Mucosa of descending colon (tissue), 3 donors: Measurements from ENCODE around the gene FLRT3. TPM values are rescaled to one million over a fixed set of nuclear protein-coding genes. Genes with fewer than 3 reads are reported as not detected.

Experiments
- ATAC-seq: fragments of 200-7000 bp; cut with Tn5 transposase; one replicate; pipeline ENCODE4 v1.9.1; 2020; ENCODE audit warnings: mild to moderate bottlenecking, moderate library complexity
- DNase-seq, 3 donors: peaks; one replicate each; pipeline ENCODE4 v3.0.0-alpha.2; 2020
- H3K36me3 ChIP-seq: fragments of 200-600 bp; one replicate; pipeline ENCODE4 v1.8.0; 2021; ENCODE audit warnings: low read depth, mild to moderate bottlenecking
- H3K4me1 ChIP-seq: fragments of 200-600 bp; one replicate; pipeline ENCODE4 v1.8.0; 2021; ENCODE audit warnings: low read depth, mild to moderate bottlenecking
- H3K4me3 ChIP-seq: fragments of 200-600 bp; one replicate; pipeline ENCODE4 v1.8.0; 2021; ENCODE audit warnings: mild to moderate bottlenecking
- H3K9me3 ChIP-seq: fragments of 200-600 bp; one replicate; pipeline ENCODE4 v1.8.0; 2021; ENCODE audit warnings: mild to moderate bottlenecking
- CTCF ChIP-seq: fragments of 200-600 bp; IDR thresholded peaks from one replicate; pipeline ENCODE4 v1.8.0; 2022; ENCODE audit warnings: antibody characterized with exemption, mild to moderate bottlenecking
- intact Hi-C, 2 donors: fragments of 100-400 bp; cut with DNase I in 1 of 2; cut with micrococcal nuclease in 1 of 2; formaldehyde crosslinking; loops; one replicate each; pipeline versions ENCODE4 v1.11.0 to v1.11.1; 2022; cut with DNase I, micrococcal nuclease
- total RNA-seq, 3 donors: library from RNA; stranded (reverse); fragmentation: NEBNext Ultra II Directional in 2 of 3; extraction: Animal tissue kit (Norgen Biotek cat#: 25700) in 2 of 3; gene quantifications; one replicate each; pipeline versions ENCODE4 v1.2.1 to v1.2.4, GENCODE V29; 2021 to 2023
- donor health status: DM: no; HTN: no; CAD: no; lungs with moderate emphysema.
- donor health status: DM: no; HTN: no; CAD: no.
- donor health status: DM: no; HTN: yes; CAD: no.

FLRT3 gene
- total RNA-seq, 3 donors from 2014 or later = 2.7 to 8.6 (median 3.2) TPM

- no peak for DNase-seq
- Histone ChIP-seq H3K4me3 (no peak overlapping the region), H3K4me1 (no peaks in the 10 kb centered on the region), H3K9me3 (no peaks in the 10 kb centered on the region), H3K36me3 (no peaks in the 10 kb centered on the region)
- intact Hi-C loops = no loop called here
- TF ChIP-seq CTCF = no peak
- no peak for ATAC-seq
These were observed 40.9 kb upstream of the FLRT3 start for GRCh38 chr20:14378326-14378725.

GRCh38 chr20:14375416-14375985 is 38.1 kb upstream of the FLRT3 start:
- DNase-seq (no peak), ATAC-seq (no peak)
- Histone ChIP-seq H3K4me1 (no peaks in the 10 kb centered on the region), H3K9me3 (no peaks in the 10 kb centered on the region), H3K36me3 (no peaks in the 10 kb centered on the region), H3K4me3 (no peak overlapping the region)
- intact Hi-C loops = no loop called here
- no peak for TF ChIP-seq CTCF

- H3K36me3 ChIP-seq = no peaks in the 10 kb centered on the region
- no peaks in the 10 kb centered on the region for H3K4me1 ChIP-seq
- no peak for DNase-seq
- H3K9me3 ChIP-seq = no peaks in the 10 kb centered on the region
- TF ChIP-seq CTCF = no peak
- H3K4me3 ChIP-seq = no peak overlapping the region
- ATAC-seq = no peak
- intact Hi-C loops = no loop called here
These were observed 36.8 kb upstream of the FLRT3 start for GRCh38 chr20:14374196-14374595.

- ATAC-seq (no peak), DNase-seq (no peak)
- H3K4me1 ChIP-seq = no peaks in the 10 kb centered on the region
- no peak overlapping the region for H3K4me3 ChIP-seq
- intact Hi-C loops = no loop called here
- no peak for TF ChIP-seq CTCF
- no peaks in the 10 kb centered on the region for H3K36me3 ChIP-seq
- no peaks in the 10 kb centered on the region for H3K9me3 ChIP-seq
These were observed 24.3 kb upstream of the FLRT3 start for GRCh38 chr20:14361509-14362345.

GRCh38 chr20:14360416-14360815 is 23.0 kb upstream of the FLRT3 start:
- H3K9me3 ChIP-seq = no peaks in the 10 kb centered on the region
- intact Hi-C loops = no loop called here
- ATAC-seq = no peak
- DNase-seq = no peak
- no peak for TF ChIP-seq CTCF
- H3K36me3 ChIP-seq = no peaks in the 10 kb centered on the region
- no peak overlapping the region for H3K4me3 ChIP-seq
- no peaks in the 10 kb centered on the region for H3K4me1 ChIP-seq
